Measurements from ENCODE around the gene NRBF2. TPM values are rescaled to one million over a fixed set of nuclear protein-coding genes. Genes with fewer than 3 reads are reported as not detected.

The NRBF2 gene
- total and polyA plus RNA-seq, 9 of the 15 experiments (the other 6 are each of a cell fraction or from before 2014, with no cell fraction given) = 20.8 to 52.1 (median 30.5) TPM

GRCh38 chr10:63133056-63133820, at the start of gene NRBF2 (continued):
- TF ChIP-seq E2F8 (IDR thresholded peaks at IDR 0.05; ENCODE audit: low read depth, partially characterized antibody) = no peak
- TF ChIP-seq ZBTB17 (CRISPR knock-in tag; IDR thresholded peaks at IDR 0.05) = peak; percentile 64; the same call in 1 of the 2 replicates
- peak; percentile 62 to 93 for TF ChIP-seq E2F6 (IDR thresholded peaks at IDR 0.05; ENCODE audit: borderline replicate concordance in 1 of 2, extremely low read depth in 1 of 2, insufficient read depth in 1 of 2, insufficient read length in 1 of 2, low read depth in 1 of 2, low read length in 1 of 2, poor library complexity in 1 of 2, severe bottlenecking in 1 of 2)
- no peak for TF ChIP-seq SIX5 (IDR thresholded peaks at IDR 0.05; ENCODE audit: borderline replicate concordance in 1 of 2, insufficient read depth in 1 of 2, low read depth in 1 of 2, low read length in 2 of 2)
- TF ChIP-seq BCLAF1 (IDR thresholded peaks at IDR 0.05; ENCODE audit: borderline replicate concordance in 1 of 2, control insufficient read depth in 1 of 2, low read depth in 2 of 2, low read length in 1 of 2) = no peak
- no peak for TF ChIP-seq MXD1 (CRISPR knock-in tag; IDR thresholded peaks at IDR 0.05; ENCODE audit: borderline replicate concordance, poor library complexity, severe bottlenecking)
- no peak for TF ChIP-seq ZBTB8A (IDR thresholded peaks at IDR 0.05; ENCODE audit: partially characterized antibody)
- TF ChIP-seq ZNF280B (CRISPR knock-in tag; IDR thresholded peaks at IDR 0.05) = no peak
- no peak for TF ChIP-seq HSF4 (CRISPR knock-in tag; IDR thresholded peaks at IDR 0.05; ENCODE audit: borderline replicate concordance)
- TF ChIP-seq CGGBP1 (CRISPR knock-in tag; IDR thresholded peaks at IDR 0.05) = no peak
- no peak for TF ChIP-seq ZNF280A (IDR thresholded peaks at IDR 0.05; ENCODE audit: low read depth, partially characterized antibody)
